Spinal cord (tissue), 10 donors: ENCODE data around the gene AIG1. TPM values are rescaled to one million over a fixed set of nuclear protein-coding genes. Genes with fewer than 3 reads are reported as not detected.
"Not testable (repeated sequence)": the region's sequence is repeated elsewhere in the genome, so short reads cannot be mapped to it uniquely, and the experiment has no call there.

Source experiments
- DNase-seq, 6 donors: peaks; one replicate each; pipeline versions ENCODE4 v3.0.0 to v3.0.0-alpha.2; 2013 to 2015; ENCODE audit warnings: low spot score in 6 of 6, low read depth in 4 of 6
- H3K27ac ChIP-seq: one replicate; pipeline ENCODE4 v1.5.1; 2013; ENCODE audit warnings: low read depth, low read length, control low read depth
- H3K27me3 ChIP-seq: one replicate; pipeline ENCODE4 v1.6.1; 2013; ENCODE audit warnings: low read length; ENCODE audit not compliant: control insufficient read depth, insufficient read depth
- H3K36me3 ChIP-seq: one replicate; pipeline ENCODE4 v1.6.1; 2013; ENCODE audit warnings: low read length; ENCODE audit not compliant: control insufficient read depth, insufficient read depth
- H3K4me1 ChIP-seq: one replicate; pipeline ENCODE4 v1.6.1; 2013; ENCODE audit warnings: low read length; ENCODE audit not compliant: control insufficient read depth, insufficient read depth
- H3K4me3 ChIP-seq: one replicate; pipeline ENCODE4 v1.5.1; 2013; ENCODE audit warnings: low read depth, low read length, control low read depth
- H3K9me3 ChIP-seq: one replicate; pipeline ENCODE4 v1.6.1; 2013; ENCODE audit warnings: low read length; ENCODE audit not compliant: control insufficient read depth, insufficient read depth
- WGBS: methylation state at CpG from one replicate; pipeline ENCODE4 v1.1.5; 2013; ENCODE audit warnings: missing lambda C conversion rate; ENCODE audit not compliant: insufficient coverage; 5-methylcytosine and 5-hydroxymethylcytosine counted together
- polyA plus RNA-seq, 2 donors: library from polyadenylated mRNA; unstranded; fragments of 120-200 nt; gene quantifications; one replicate each; pipeline ENCODE4 v1.2.1, GENCODE V29; 2013; ENCODE audit not compliant: insufficient read length in 2 of 2
- total RNA-seq, 2 donors: library from RNA; depleted of rRNA in 1 of 2; stranded (reverse); fragments of 120-200 nt in 1 of 2; fragments of >200 nt in 1 of 2; gene quantifications; one replicate each; pipeline versions ENCODE4 v1.2.3 to v1.2.4, GENCODE V29; 2013 to 2014
- donor health status: healthy.

Gene AIG1
- total and polyA plus RNA-seq, 4 donors, result 56.5 to 72.6 (median 70.3) TPM

- Histone ChIP-seq H3K27me3 (no peaks in the 10 kb centered on the region), H3K4me1 (no peaks in the 10 kb centered on the region), H3K36me3 (no peaks in the 10 kb centered on the region), H3K4me3 (no peak overlapping the region), H3K27ac (no peak overlapping the region), H3K9me3 (no peaks in the 10 kb centered on the region)
- no peak for DNase-seq
- WGBS, result 82% methylated on average over 2 of the region's 5 CpGs
Observed at GRCh38 chr6:143241911-143242310, 181.2 kb downstream of the AIG1 start.

- WGBS, result no CpG with 5 or more reads among the region's 1 CpG
- H3K36me3 ChIP-seq, result no peaks in the 10 kb centered on the region
- no peaks in the 10 kb centered on the region for H3K4me1 ChIP-seq
- DNase-seq, result no peak
- no peak overlapping the region for H3K27ac ChIP-seq
- H3K9me3 ChIP-seq, result no peaks in the 10 kb centered on the region
- no peaks in the 10 kb centered on the region for H3K27me3 ChIP-seq
- no peak overlapping the region for H3K4me3 ChIP-seq
Observed at GRCh38 chr6:143243786-143244185, 183.1 kb downstream of the AIG1 start.

GRCh38 chr6:143245656-143246055 lies 185.0 kb downstream of the AIG1 start:
- no peak overlapping the region for H3K4me3 ChIP-seq
- no peaks in the 10 kb centered on the region for H3K9me3 ChIP-seq
- H3K4me1 ChIP-seq, result no peaks in the 10 kb centered on the region
- H3K27ac ChIP-seq, result no peak overlapping the region
- peaks cover 3% of the 10 kb centered on the region for H3K36me3 ChIP-seq
- no peaks in the 10 kb centered on the region for H3K27me3 ChIP-seq
- WGBS, result 80% methylated on average over 1 of the region's 6 CpGs
- peak in 1 of 6 donors; percentile 46 for DNase-seq

- H3K9me3 ChIP-seq, H3K27me3 ChIP-seq, H3K27ac ChIP-seq, H3K4me3 ChIP-seq, DNase-seq, H3K4me1 ChIP-seq, H3K36me3 ChIP-seq: not testable (repeated sequence)
- WGBS, result 90% methylated on average over 2 of the region's 4 CpGs
Observed at GRCh38 chr6:143246166-143246775, 185.6 kb downstream of the AIG1 start.

GRCh38 chr6:143247586-143247985 lies 186.9 kb downstream of the AIG1 start:
- no peak for DNase-seq
- H3K27me3 ChIP-seq, result no peaks in the 10 kb centered on the region
- H3K4me1 ChIP-seq, result no peaks in the 10 kb centered on the region
- peaks cover 3% of the 10 kb centered on the region for H3K36me3 ChIP-seq
- no peaks in the 10 kb centered on the region for H3K9me3 ChIP-seq
- H3K27ac ChIP-seq, result no peak overlapping the region
- 30% methylated on average over 2 of the region's 3 CpGs for WGBS
- H3K4me3 ChIP-seq, result no peak overlapping the region

GRCh38 chr6:143248359-143248758 lies 187.7 kb downstream of the AIG1 start:
- DNase-seq, result no peak
- Histone ChIP-seq H3K4me3 (no peak overlapping the region), H3K36me3 (peaks cover 3% of the 10 kb centered on the region), H3K4me1 (no peaks in the 10 kb centered on the region), H3K9me3 (no peaks in the 10 kb centered on the region), H3K27me3 (no peaks in the 10 kb centered on the region), H3K27ac (no peak overlapping the region)
- 96% methylated on average over 3 of the region's 4 CpGs for WGBS

- no peak for DNase-seq
- Histone ChIP-seq H3K27ac (no peak overlapping the region), H3K4me3 (no peak overlapping the region), H3K4me1 (no peaks in the 10 kb centered on the region), H3K9me3 (no peaks in the 10 kb centered on the region), H3K27me3 (no peaks in the 10 kb centered on the region), H3K36me3 (peaks cover 3% of the 10 kb centered on the region)
- 96% methylated on average over 4 of the region's 4 CpGs for WGBS
Observed at GRCh38 chr6:143251288-143251687, 190.6 kb downstream of the AIG1 start.

GRCh38 chr6:143252961-143253360 lies 192.3 kb downstream of the AIG1 start:
- Histone ChIP-seq H3K4me1 (no peaks in the 10 kb centered on the region), H3K9me3 (no peaks in the 10 kb centered on the region)

GRCh38 chr6:143253586-143253985 lies 192.9 kb downstream of the AIG1 start:
- no peak overlapping the region for H3K4me3 ChIP-seq
- WGBS, result 33% methylated on average over 1 of the region's 4 CpGs
- no peak overlapping the region for H3K27ac ChIP-seq
- no peak for DNase-seq
- no peaks in the 10 kb centered on the region for H3K4me1 ChIP-seq
- peaks cover 3% of the 10 kb centered on the region for H3K36me3 ChIP-seq
- no peaks in the 10 kb centered on the region for H3K9me3 ChIP-seq
- no peaks in the 10 kb centered on the region for H3K27me3 ChIP-seq

More at GRCh38 chr6:143252961-143253360, 192.3 kb downstream of the AIG1 start:
- no peak for DNase-seq
- no peak overlapping the region for H3K4me3 ChIP-seq
- peaks cover 3% of the 10 kb centered on the region for H3K36me3 ChIP-seq
- no peaks in the 10 kb centered on the region for H3K27me3 ChIP-seq
- WGBS, result 72% methylated on average over 2 of the region's 6 CpGs
- H3K27ac ChIP-seq, result no peak overlapping the region

- Histone ChIP-seq H3K27ac (no peak overlapping the region), H3K4me1 (no peaks in the 10 kb centered on the region), H3K27me3 (no peaks in the 10 kb centered on the region), H3K4me3 (no peak overlapping the region), H3K36me3 (no peaks in the 10 kb centered on the region), H3K9me3 (no peaks in the 10 kb centered on the region)
- no peak for DNase-seq
Observed at GRCh38 chr6:143258945-143259344, 198.3 kb downstream of the AIG1 start.
